Neural crest cell (in vitro differentiated cells): ENCODE data around the gene ANGEL2. TPM values are rescaled to one million over a fixed set of nuclear protein-coding genes. Genes with fewer than 3 reads are reported as not detected.

ENCODE experiments used
- DNase-seq: peaks from one replicate; pipeline ENCODE4 v3.0.0; 2021; ENCODE audit warnings: low read depth, mixed read lengths, low spot score
- H3K27ac Mint-ChIP-seq: one replicate; pipeline ENCODE4 v1.8.0; 2021; ENCODE audit warnings: mild to moderate bottlenecking, mixed read lengths; ENCODE audit not compliant: unreplicated experiment
- H3K27me3 Mint-ChIP-seq: 2 replicates; pipeline ENCODE4 v1.8.0; 2021; ENCODE audit warnings: low read depth, mild to moderate bottlenecking, mixed read lengths
- H3K36me3 Mint-ChIP-seq: 2 replicates; pipeline ENCODE4 v1.8.0; 2021; ENCODE audit warnings: low read depth, mild to moderate bottlenecking, mixed read lengths
- H3K4me1 Mint-ChIP-seq: 2 replicates; pipeline ENCODE4 v1.8.0; 2021; ENCODE audit warnings: mixed read lengths
- H3K4me3 Mint-ChIP-seq: one replicate; pipeline ENCODE4 v1.8.0; 2021; ENCODE audit warnings: mild to moderate bottlenecking, mixed read lengths
- H3K9me3 Mint-ChIP-seq: 2 replicates; pipeline ENCODE4 v1.8.0; 2021; ENCODE audit warnings: mixed read lengths
- CTCF ChIP-seq: fragments of 200-600 bp; sonication (generic); conservative IDR thresholded peaks from 2 replicates; pipeline ENCODE4 v1.5.0; 2021; ENCODE audit warnings: antibody characterized with exemption, mild to moderate bottlenecking
- long read RNA-seq: library from polyadenylated mRNA; unstranded; transcript quantifications from one replicate; pipeline ENCODE4 v2.0.0, GENCODE V29; 2020
- total RNA-seq: library from RNA; stranded (reverse); gene quantifications from 2 replicates; pipeline ENCODE4 v1.2.1, GENCODE V29; 2021

ANGEL2 gene, protein sequence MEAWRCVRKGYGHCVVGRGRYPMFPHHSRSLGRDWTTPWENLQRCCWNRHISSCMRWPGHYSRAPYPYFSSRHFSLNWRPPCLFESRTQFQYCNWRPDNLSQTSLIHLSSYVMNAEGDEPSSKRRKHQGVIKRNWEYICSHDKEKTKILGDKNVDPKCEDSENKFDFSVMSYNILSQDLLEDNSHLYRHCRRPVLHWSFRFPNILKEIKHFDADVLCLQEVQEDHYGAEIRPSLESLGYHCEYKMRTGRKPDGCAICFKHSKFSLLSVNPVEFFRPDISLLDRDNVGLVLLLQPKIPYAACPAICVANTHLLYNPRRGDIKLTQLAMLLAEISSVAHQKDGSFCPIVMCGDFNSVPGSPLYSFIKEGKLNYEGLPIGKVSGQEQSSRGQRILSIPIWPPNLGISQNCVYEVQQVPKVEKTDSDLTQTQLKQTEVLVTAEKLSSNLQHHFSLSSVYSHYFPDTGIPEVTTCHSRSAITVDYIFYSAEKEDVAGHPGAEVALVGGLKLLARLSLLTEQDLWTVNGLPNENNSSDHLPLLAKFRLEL
- 49.0 and 53.6 TPM in 2 replicates for total RNA-seq
- long read RNA-seq, full-length matches to known transcripts = 10 of 33 reads
- long read RNA-seq, partial matches to known transcripts = 7 of 33 reads
- long read RNA-seq, other reads (novel, unspliced or antisense) = 16 of 33 reads

GRCh38 chr1:213015099-213016050 lies at the start of gene ANGEL2:
Gene ANGEL2, minus strand, starts transcription at chr1:213015867. Its CDS starts 196 bp downstream, at chr1:213015671.
- DNase-seq = peak; percentile 88
- no peaks in the 10 kb centered on the region for H3K9me3 Mint-ChIP-seq
- peaks cover 25% of the 10 kb centered on the region for H3K4me1 Mint-ChIP-seq
- TF ChIP-seq CTCF = no peak
- H3K27ac Mint-ChIP-seq = peak within 1 kb of the TSS; percentile 99
- H3K27me3 Mint-ChIP-seq = no peaks in the 10 kb centered on the region
- no peaks in the 10 kb centered on the region for H3K36me3 Mint-ChIP-seq
- peak within 1 kb of the TSS; percentile 99 for H3K4me3 Mint-ChIP-seq

- no peaks in the 10 kb centered on the region for H3K27me3 Mint-ChIP-seq
- no peak overlapping the region for H3K4me3 Mint-ChIP-seq
- H3K27ac Mint-ChIP-seq = no peak overlapping the region
- no peak for DNase-seq
- H3K9me3 Mint-ChIP-seq = peaks cover 3% of the 10 kb centered on the region
- peak; percentile 4 for TF ChIP-seq CTCF
- H3K4me1 Mint-ChIP-seq = peaks cover 9% of the 10 kb centered on the region
- peaks cover 3% of the 10 kb centered on the region for H3K36me3 Mint-ChIP-seq
Observed at GRCh38 chr1:213061263-213061662, 45.6 kb upstream of the ANGEL2 start.

- H3K4me3 Mint-ChIP-seq = no peak overlapping the region
- H3K27ac Mint-ChIP-seq = no peak overlapping the region
- H3K36me3 Mint-ChIP-seq = peaks cover 3% of the 10 kb centered on the region
- H3K9me3 Mint-ChIP-seq = peaks cover 3% of the 10 kb centered on the region
- DNase-seq = no peak
- H3K4me1 Mint-ChIP-seq = peaks cover 9% of the 10 kb centered on the region
- TF ChIP-seq CTCF = no peak
- no peaks in the 10 kb centered on the region for H3K27me3 Mint-ChIP-seq
Observed at GRCh38 chr1:213060836-213061235, 45.2 kb upstream of the ANGEL2 start.

DNA sequence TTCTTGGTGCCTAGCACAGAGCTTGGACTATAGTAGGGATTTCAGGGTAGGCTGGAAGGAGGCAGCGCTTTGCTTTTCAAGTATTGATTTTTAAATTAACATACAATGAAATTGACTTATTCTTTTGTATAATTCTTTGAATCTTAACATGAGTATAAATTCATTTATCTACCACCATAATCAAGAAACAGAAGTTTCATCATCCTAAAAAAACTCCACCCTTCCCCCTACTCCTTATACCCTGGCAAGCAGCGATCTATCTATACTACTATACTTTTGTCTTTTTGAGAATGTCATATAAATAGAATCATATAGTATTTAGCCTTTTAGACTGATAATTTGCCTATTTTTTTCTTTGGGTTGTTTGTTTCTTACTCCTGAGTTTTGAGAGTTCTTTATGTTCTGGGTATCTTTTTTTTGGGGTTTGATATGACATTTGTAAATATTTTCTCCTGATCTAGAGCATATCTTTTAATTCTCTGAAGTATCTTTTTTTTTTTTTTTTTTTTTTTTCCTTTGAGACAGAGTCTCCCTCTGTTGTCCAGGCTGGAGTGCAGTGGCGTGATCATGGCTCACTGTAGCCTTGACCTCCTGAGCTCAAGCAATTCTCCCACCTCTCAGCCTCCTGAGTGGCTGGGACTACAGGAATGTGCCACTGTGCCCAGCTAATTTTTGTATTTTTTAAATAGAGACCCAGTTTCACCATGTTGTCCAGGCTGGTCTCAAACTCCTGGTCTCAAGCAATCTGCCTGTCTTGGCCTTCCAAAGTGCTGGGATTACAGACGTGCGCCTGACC lies 41.8 kb upstream of the ANGEL2 start:
- peaks cover 3% of the 10 kb centered on the region for H3K36me3 Mint-ChIP-seq
- no peaks in the 10 kb centered on the region for H3K27me3 Mint-ChIP-seq
- H3K4me1 Mint-ChIP-seq = peaks cover 5% of the 10 kb centered on the region
- no peak overlapping the region for H3K4me3 Mint-ChIP-seq
- H3K27ac Mint-ChIP-seq = no peak overlapping the region
- no peak for TF ChIP-seq CTCF
- peaks cover 3% of the 10 kb centered on the region for H3K9me3 Mint-ChIP-seq
- no peak for DNase-seq
